Measurements from ENCODE around the gene TRIM17.
"Not testable (repeated sequence)": the region's sequence is repeated elsewhere in the genome, so short reads cannot be mapped to it uniquely, and the experiment has no call there.

TRIM17 gene

GRCh38 chr1:228448372-228448771 is 31.7 kb upstream of the TRIM17 start:
- DNase-seq = no peak

GRCh38 chr1:228446852-228447251 is 30.2 kb upstream of the TRIM17 start:
- no peak for DNase-seq

- DNase-seq = peak; percentile 21 to 34
Observed at GRCh38 chr1:228445843-228446650, 29.4 kb upstream of the TRIM17 start.

GRCh38 chr1:228445490-228445842 is 28.8 kb upstream of the TRIM17 start:
- no peak for DNase-seq

GRCh38 chr1:228443395-228443794 is 26.7 kb upstream of the TRIM17 start:
- DNase-seq = no peak

- DNase-seq = no peak
Observed at GRCh38 chr1:228440761-228441500, 24.3 kb upstream of the TRIM17 start.

- DNase-seq = no peak
Observed at GRCh38 chr1:228438266-228438665, 21.6 kb upstream of the TRIM17 start.

- DNase-seq = no peak
Observed at GRCh38 chr1:228437424-228437962, 20.8 kb upstream of the TRIM17 start.

GRCh38 chr1:228434689-228435088 is 18.0 kb upstream of the TRIM17 start:
- DNase-seq = no peak

- not testable (repeated sequence) for DNase-seq
Observed at GRCh38 chr1:228433337-228434053, 16.8 kb upstream of the TRIM17 start.

GRCh38 chr1:228430243-228430642 is 13.6 kb upstream of the TRIM17 start:
- no peak for DNase-seq

- DNase-seq = no peak
Observed at GRCh38 chr1:228429698-228430097, 13.0 kb upstream of the TRIM17 start.

GRCh38 chr1:228429007-228429406 is 12.3 kb upstream of the TRIM17 start:
- no peak for DNase-seq

GRCh38 chr1:228428412-228428811 is 11.8 kb upstream of the TRIM17 start:
- no peak for DNase-seq

- DNase-seq = no peak
Observed at GRCh38 chr1:228426518-228427175, 10.0 kb upstream of the TRIM17 start.

GRCh38 chr1:228424685-228425660 is 8.3 kb upstream of the TRIM17 start:
- DNase-seq = no peak

- DNase-seq = no peak
Observed at GRCh38 chr1:228423404-228424053, 6.9 kb upstream of the TRIM17 start.

- DNase-seq = no peak
Observed at GRCh38 chr1:228420968-228421826, 4.5 kb upstream of the TRIM17 start.

GRCh38 chr1:228417483-228418203 is 982 bp upstream of the TRIM17 start:
- no peak for DNase-seq

Data from CD4-positive, alpha-beta T cell treated with Interleukin-4 for 1 hour (primary cell).